ENCODE results near the gene ATP6V0D1. TPM values are rescaled to one million over a fixed set of nuclear protein-coding genes. Genes with fewer than 3 reads are reported as not detected.
A peak's percentile ranks its signal among the peaks of the same experiment; 100 is the strongest.

ATP6V0D1 gene
- total RNA-seq, 1 experiment from 2014 or later = 119 TPM

DNA sequence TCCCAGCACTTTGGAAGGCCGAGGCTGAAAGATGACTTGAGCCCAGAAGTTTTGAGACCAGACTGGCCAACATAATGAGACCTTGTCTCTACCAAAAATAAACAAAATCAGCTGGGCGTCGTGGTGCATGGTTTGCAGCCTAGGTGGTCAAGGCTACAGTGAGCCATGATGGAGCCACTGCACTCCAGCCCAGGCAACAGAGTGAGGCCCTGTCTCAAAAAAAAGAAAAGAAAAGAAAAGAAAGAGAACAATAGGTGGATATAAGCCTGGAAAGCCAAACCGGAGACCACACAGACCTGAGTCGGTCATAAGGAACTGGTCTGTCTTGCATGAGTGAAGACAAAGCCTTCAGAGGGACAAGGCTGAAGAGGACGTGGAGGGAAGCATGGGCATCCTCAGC lies 14.4 kb downstream of the ATP6V0D1 start:
- in situ Hi-C loops (cut with HindIII; ENCODE audit: low sequenced_read_pairs) = no loop called here
- no peak for DNase-seq (ENCODE audit: low spot score)

DNA sequence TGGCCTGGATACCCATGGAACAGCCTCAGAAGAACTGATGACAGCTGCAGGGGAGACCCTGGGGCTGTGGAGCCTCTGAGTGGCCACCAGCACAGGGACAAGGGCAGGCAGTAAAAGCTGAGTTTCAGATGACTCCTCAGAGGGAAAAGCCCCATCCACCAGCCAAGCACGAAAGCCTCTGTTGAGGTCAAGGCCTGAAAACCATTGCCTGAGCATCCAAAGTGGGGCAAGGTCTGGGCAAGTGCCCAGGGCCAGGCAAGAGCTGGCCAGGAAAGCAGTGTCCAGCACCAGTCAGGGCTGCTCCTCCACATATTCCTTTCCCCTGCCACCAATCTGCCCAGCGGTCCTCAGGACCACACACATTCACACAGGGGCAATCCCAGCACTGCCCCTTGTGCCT lies 16.4 kb downstream of the ATP6V0D1 start:
- DNase-seq (ENCODE audit: low spot score) = no peak
- in situ Hi-C loops (cut with HindIII; ENCODE audit: low sequenced_read_pairs) = no loop called here

DNA sequence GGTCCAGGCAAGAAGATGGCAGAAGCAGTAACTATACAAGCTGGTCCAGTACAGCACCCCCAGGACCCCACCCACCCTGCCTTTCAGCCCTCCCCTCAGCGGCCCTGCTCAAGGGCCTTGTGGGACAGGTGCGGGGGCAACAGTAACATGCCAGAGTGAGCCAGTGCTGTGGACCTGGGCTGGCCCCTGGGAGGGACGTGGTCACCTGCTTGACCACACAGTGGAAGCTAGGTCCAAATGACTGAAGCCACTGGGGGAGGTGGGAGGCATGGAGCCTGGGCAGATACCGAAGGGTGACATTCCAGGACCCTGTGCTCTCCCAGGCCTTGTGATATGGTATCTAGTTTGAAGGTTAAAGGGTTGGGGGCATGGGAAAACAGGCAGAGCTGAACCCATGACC lies 17.3 kb downstream of the ATP6V0D1 start:
- no peak for DNase-seq (ENCODE audit: low spot score)
- in situ Hi-C loops (cut with HindIII; ENCODE audit: low sequenced_read_pairs) = no loop called here

DNA sequence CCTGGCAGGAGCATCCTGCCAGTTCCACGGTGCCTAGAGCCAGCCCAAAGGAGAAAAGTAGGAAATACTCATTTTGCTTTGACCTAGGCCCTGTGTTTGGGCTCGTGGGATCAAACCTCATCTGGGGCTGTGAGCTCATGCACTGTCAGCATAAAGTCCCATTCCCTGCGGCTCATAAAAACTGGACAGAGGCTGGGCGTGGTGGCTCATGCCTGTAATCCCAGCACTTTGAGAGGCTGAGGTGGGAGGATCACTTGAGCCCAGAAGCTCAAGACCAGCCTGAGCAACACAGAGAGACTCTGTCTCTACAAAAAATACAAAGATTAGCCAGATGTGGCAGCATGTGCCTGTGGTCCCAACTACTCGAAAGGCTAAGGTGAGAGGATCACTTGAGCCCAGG lies 17.9 kb downstream of the ATP6V0D1 start:
- in situ Hi-C loops (cut with HindIII; ENCODE audit: low sequenced_read_pairs) = no loop called here
- no peak for DNase-seq (ENCODE audit: low spot score)

DNA sequence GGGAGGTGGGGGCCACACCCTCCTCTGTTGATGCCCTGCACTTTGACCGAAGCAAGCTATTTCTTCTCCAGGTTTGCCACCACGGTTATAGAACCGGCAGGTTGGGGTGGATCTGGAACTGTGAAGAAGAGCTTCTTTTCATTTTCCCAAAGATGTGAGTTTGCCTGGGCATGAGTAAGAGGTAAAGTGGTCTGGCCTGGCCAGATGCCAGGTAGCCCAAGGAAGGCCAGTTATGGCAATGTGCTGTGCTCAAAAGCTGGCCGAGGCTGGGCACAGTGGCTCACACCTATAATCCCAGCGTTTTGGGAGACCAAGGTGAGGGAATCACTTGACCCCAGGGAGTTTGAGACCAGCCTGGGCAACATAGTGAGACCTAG lies 18.7 kb downstream of the ATP6V0D1 start:
- in situ Hi-C loops (cut with HindIII; ENCODE audit: low sequenced_read_pairs) = no loop called here
- no peak for DNase-seq (ENCODE audit: low spot score)

DNA sequence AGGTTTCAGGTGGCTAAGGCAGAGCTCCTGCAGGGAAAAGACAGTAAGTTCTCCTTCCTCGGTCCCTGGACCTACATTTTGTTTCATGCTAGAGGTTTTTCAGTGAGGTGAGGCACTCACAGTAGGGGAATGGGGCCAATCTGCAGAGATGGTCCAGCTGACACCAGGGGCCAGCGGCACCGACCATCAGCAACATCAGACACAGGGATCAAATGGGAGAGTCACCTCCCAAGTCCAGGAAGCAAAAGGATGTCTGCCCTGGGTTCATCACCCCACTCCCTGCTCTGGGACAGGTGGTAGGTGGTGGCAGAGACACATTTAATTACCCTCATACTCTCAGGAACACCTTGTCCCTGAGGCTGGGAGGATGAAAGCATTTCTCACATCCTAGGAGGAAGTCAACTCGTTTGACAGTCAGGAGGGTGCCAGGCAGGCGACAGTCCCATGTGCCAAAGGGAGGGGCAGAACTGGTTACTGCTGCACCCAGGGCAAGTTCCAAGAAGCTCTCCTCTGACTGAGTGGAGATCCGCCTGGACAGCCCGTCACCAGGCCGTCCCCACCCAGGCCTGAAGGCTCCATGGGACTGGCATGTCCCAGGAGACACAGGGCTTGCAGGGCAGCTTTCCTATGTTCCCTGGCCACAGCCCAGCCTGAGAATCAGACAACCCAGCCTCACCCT lies 19.2 kb downstream of the ATP6V0D1 start:
- no peak for DNase-seq (ENCODE audit: low spot score)
- in situ Hi-C loops (cut with HindIII; ENCODE audit: low sequenced_read_pairs) = no loop called here

DNA sequence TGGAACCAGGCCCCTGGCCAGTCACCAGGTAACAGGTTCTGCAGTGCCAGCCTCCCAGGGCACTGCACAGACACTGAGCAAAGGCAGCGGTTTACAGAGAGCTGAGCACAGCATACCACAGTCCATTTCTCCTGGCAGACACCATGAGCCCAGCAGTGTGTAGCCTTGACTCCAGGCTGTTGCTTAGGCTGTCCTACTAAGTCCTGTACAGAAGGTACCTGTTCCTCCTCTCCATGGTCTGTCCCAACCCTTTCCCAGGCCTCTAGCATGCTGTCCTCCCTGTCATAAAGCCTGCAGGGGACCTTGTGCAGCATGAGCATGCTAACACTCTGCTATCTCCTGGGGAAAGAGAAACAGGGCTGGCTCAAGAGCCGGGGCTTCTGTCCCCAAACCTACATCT lies 20.0 kb downstream of the ATP6V0D1 start:
- no peak for DNase-seq (ENCODE audit: low spot score)
- in situ Hi-C loops (cut with HindIII; ENCODE audit: low sequenced_read_pairs) = no loop called here

DNA sequence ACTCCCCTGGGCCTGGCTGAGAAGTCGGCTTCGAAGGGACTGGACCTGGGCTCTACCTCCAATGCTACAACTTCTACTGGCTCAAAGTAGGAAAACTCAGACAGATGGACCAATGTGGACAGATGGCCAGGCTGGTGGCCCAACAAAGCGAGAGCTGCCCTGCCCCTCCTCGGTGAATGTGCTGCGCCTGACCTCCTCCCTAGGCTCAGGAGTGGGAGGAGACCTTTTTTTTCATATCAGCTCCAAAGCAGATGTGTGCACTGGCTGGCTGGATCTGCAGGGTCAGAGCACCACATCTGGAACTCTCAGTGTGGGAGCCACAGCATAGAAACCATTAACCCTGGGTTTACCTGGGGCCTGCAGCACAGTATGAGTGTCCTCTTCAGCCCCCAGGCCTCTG lies 20.8 kb downstream of the ATP6V0D1 start:
- no peak for DNase-seq (ENCODE audit: low spot score)
- in situ Hi-C loops (cut with HindIII; ENCODE audit: low sequenced_read_pairs) = no loop called here

DNA sequence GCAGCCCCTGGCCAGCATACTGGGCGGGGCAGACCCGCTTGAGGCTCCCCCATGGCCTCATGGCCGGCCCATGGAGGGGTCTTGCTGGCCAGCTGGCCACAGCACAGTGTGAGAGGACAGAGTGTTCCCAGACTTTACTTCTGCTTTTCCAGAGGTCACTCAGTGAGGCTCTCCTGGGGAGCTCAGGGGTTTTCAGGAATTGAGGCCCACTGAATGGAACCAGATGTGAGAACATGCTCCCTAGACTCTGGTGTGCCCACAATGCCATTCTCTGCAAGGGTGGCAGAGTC lies 21.2 kb downstream of the ATP6V0D1 start:
- in situ Hi-C loops (cut with HindIII; ENCODE audit: low sequenced_read_pairs) = no loop called here

DNA sequence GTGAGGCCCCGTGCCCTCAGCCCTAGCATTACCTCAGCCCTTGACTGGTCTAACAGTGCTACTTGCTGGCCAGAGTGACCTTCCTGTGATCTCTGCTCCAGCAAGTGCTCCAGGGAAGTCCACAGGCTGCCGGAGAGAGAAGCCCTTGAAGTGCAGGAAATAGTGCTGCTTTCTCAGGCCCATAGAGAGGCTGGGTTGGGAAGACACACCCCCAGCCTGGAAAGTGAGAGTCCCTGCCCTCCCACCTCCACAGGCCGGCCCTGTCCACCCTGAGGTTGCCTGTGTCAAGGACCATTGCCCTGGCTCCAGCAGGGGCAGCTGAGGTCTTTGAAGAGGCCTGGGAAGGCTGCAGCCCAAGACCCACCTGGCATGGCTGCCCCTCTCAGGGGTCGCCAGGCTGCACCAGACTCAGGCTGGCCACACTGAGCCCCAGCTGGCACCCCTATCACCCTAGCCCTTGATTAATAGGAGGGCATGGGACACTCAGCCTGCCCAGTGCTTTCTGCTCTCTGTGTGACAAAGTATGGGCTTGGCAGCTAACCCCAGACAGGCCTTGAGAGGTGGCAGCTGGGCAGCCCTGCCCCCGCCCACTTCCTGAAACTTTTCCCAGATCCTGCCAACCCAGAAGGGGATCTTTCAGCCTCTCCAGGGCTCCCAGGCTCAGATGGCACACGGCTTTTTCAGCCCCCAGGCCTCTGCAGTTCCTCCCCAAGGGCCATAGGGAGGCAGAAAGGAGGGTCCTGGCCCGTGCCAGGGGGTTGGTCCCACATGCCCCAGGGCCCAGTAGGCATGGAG lies 21.7 kb downstream of the ATP6V0D1 start:
- in situ Hi-C loops (cut with HindIII; ENCODE audit: low sequenced_read_pairs) = no loop called here
- no peak for DNase-seq (ENCODE audit: low spot score)

More for the DNA sequence above, 21.2 kb downstream of the ATP6V0D1 start:
- DNase-seq (ENCODE audit: low spot score) = no peak

DNA sequence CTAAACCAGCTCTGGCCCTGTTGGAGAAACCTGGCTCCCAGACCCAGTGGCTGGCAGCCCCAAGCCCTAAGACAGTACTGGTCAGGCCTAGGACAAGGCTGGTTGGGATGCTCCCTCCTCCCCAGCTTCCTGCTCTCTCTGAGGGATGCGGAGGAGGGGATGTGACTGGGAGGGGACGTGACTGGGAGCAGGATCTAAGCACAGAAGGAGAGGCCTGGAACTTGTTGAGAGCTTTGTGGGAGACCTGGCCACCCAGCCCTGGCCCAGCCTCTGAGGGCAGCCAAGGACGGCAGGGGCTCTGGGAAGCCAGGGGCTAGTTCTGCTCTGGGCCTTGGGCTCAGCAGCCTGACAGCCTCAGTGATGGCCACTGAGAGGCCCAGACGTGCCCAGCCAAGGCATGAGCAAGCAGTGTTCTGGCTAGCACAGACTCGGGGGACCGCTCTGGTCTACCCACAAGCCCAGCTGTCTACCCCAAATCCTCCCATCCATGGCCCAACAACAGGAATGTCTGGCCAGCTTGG lies 22.8 kb downstream of the ATP6V0D1 start:
- no peak for DNase-seq (ENCODE audit: low spot score)
- in situ Hi-C loops (cut with HindIII; ENCODE audit: low sequenced_read_pairs) = no loop called here

DNA sequence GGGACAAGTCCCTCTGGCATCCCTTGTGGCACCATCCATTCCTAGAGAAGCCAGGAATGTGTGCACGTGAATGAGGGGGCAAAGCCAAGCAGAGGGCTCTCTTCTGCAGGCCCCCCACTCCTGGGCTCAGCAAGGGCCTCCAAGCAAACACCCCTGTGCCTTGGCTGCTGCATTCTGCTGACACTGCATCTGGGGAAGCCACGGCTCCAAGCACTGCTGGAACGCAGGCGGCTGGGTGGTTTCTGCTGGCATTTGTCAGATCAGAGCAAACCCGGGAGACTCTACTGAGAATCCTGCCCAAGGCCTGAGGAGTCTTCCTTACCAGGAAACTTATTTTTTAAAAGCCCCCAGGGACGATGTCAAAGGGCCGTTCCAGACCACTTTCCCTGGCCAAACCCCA lies 23.3 kb downstream of the ATP6V0D1 start:
- DNase-seq (ENCODE audit: low spot score) = no peak
- in situ Hi-C loops (cut with HindIII; ENCODE audit: low sequenced_read_pairs) = no loop called here

DNA sequence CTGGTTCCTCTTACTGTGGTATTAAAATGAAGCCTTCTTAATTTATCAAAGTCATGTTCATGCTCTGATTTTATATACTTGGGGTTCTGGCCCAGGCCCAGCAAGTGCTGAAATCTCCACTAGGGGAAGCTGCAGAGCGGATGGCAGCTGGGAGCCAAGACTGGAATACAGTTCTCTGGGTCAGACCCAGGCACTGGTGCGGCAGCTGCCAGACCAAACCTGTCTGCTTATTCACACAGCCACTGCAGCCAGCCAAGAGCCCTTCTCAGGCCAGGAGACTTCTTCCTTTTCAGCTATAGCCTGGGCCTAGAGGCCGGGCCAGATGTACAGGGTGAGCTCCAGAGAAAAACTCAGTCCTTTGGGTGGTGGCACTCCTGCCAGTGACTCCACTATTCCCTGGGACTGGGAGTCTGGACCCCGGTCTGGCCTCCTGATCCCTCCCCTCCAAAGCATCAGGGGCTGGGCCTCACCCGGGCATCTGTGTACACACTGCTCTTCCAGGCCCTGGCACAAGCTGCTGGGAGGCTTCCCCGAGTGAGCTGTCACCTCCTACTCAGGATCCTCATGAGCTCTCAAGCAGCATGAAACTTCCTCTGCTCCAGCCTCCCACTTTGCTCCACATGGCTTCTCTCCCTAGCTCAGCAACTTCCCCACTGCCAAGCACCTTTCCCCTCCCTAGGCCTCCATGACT lies 24.4 kb downstream of the ATP6V0D1 start:
- in situ Hi-C loops (cut with HindIII; ENCODE audit: low sequenced_read_pairs) = no loop called here

DNA sequence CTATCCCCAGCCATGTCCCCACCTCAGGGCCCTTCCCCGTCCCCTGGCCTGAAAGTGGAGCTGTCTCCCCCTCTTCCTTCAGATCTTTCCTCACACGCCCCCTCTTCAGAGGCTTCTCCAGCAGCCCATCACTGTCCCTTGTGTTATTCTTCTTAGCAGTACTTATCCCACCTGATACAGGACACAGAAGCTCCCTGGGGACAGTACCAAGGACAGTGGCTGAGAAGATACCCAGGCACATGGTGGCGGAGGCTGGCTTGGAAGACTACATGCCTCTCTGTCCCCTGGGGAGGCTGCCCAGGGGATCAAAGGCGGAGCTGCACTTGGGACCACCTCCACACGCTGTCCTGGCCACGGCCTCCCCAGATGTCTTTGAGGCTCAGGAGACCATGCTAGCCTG lies 26.1 kb downstream of the ATP6V0D1 start:
- in situ Hi-C loops (cut with HindIII; ENCODE audit: low sequenced_read_pairs) = no loop called here

More for the DNA sequence above, 24.4 kb downstream of the ATP6V0D1 start:
- DNase-seq (ENCODE audit: low spot score) = peak; percentile 68

DNA sequence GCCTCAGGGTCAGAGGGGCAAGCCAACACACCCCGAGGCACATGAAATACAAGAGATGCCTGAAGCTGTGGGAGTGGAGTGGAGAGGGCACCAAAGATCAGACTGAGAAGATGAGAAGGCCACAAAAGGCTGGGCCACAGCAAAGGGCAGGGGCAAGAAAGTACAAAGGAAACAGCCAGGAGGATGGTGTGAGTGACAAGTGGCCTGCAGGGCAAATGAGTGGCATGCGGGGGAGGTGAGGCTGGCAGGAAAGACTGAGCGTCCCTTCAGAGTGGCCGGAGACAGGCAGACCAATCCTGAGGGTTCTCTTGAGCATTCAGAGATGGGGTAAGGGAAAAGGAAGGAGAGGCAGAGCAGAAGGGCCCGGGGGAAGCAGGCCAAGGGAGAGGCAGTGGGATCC lies 26.9 kb downstream of the ATP6V0D1 start:
- DNase-seq (ENCODE audit: low spot score) = no peak
- in situ Hi-C loops (cut with HindIII; ENCODE audit: low sequenced_read_pairs) = no loop called here

More for the DNA sequence above, 26.1 kb downstream of the ATP6V0D1 start:
- DNase-seq (ENCODE audit: low spot score) = no peak

DNA sequence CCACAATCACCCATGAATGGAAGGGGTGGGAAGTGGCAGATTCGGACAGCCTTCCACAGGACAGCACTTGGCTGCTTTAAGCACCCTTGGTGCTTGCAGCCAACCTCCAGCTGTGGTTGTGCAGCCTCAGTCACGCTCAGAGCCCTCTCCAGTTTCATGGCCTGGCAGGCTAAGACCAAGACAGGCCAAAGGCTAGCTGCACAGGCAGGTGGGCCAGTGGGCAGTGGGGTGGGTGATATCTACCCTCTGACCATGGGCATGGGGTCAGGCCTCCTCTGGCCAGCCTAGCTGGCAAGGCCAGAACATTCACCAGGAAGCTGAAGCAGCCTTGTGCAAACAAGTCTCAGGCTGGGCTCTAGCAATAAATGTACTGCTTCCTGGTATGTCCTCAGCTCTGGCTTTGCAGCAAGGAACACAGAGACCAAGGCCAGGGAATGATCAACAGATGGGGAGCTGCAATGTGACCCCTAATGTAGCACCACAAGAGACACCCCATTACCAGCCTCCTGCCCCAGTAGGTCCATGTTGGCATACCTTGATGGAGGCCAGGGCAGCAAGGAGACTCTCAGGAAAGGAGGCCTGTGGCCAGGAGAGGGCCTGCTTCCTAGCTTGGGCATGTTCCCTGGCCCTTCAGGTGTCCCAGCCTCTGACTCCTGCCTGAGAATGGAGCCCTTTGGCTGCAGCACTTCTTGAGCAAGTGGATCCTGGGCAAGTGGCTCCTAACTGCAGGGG lies 29.1 kb downstream of the ATP6V0D1 start:
- in situ Hi-C loops (cut with HindIII; ENCODE audit: low sequenced_read_pairs) = no loop called here
- no peak for DNase-seq (ENCODE audit: low spot score)

DNA sequence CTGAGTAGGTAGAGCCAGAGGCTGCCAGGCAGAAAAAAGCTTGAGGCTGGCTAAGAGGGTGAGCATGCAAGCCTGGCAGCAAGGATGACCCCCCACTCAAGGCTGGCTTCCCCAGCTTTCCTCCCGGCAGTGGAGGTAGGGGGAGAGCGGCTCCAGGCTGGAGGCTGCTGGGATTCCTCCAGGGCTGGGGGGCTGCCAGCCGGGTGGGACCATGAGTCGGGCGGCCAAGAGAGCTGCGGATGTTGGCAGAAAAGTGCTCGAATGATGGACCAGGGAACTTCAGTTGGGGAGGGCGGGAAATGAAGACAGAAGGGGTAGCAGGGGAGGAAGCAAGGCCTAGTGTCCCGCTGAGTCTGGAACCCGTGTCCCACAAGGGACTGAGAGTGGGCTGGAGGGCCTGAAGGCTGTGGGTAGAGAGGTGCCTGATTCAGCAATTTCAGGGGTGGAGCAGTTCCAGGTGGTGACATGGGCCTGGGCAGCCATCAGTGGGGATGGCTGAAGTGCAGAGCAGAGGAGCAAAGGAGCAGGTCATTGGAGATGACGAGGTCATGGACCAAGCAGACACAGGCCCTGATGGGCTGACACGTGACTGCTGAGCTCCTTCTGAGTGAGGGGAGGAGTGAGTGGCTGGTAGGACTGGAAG lies 29.8 kb downstream of the ATP6V0D1 start:
- in situ Hi-C loops (cut with HindIII; ENCODE audit: low sequenced_read_pairs) = no loop called here
- DNase-seq (ENCODE audit: low spot score) = no peak

DNA sequence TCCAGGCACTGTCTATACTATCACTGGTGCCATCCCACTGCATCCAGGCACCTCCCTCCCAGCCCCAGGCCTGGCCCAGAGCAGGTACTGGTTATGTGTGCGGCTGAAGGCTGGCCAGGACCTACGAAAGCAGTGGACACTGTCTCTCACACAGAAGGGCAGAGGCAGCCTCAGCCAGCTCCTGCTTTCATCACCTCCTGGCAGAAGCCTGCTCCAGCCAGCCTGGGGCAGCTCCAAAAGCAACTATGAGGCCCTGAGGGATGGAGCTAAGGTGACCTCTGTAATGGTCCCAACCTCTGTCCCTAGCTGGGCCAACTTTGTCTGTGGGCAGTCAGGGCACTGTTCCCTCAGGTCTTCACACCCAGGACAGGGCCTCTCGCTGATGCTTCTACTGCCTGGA lies 31.2 kb downstream of the ATP6V0D1 start:
- in situ Hi-C loops (cut with HindIII; ENCODE audit: low sequenced_read_pairs) = loop anchor here (5.0 kb wide), 1 partner anchor 33 kb away; the partner anchor contains the start of genes AGRP and ATP6V0D1
- no peak for DNase-seq (ENCODE audit: low spot score)

DNA sequence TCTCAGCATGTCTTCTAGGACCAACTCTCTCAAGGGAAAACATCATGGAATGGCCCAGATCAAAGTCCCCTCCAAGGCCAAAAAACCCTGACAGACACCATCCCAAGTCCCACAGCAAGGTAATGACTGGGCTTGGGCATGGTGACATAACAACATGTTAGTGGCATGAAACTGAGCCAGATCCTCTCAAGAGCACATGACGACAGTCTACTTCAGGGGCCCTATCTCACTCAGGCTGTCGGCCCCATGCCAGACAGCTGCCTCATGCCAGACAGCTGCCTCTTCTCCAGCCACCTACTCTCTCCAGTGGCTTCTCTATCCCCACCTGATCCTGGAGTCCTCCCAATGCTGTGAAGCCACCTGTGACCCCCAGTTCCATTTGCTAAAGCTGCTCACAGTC lies 31.6 kb downstream of the ATP6V0D1 start:
- DNase-seq (ENCODE audit: low spot score) = no peak
- in situ Hi-C loops (cut with HindIII; ENCODE audit: low sequenced_read_pairs) = loop anchor here (5.0 kb wide), 1 partner anchor 33 kb away; the partner anchor contains the start of genes AGRP and ATP6V0D1

Measured in G401 (cell line).